Endodermal cell (in vitro differentiated cells): ENCODE measurements around the gene CARD11. TPM values are rescaled to one million over a fixed set of nuclear protein-coding genes. Genes with fewer than 3 reads are reported as not detected.

ENCODE experiments used
- DNase-seq: peaks from one replicate; pipeline ENCODE4 v3.0.0-alpha.2; 2017
- H3K27ac ChIP-seq: 2 replicates; pipeline ENCODE4 v1.5.1; 2013; ENCODE audit warnings: mild to moderate bottlenecking, low read depth, low read length, moderate library complexity
- H3K27me3 ChIP-seq: 2 replicates; pipeline ENCODE4 v1.6.1; 2013; ENCODE audit warnings: mild to moderate bottlenecking, low read length, moderate library complexity; ENCODE audit not compliant: insufficient read depth, control insufficient read depth, poor library complexity, severe bottlenecking
- H3K36me3 ChIP-seq: 2 replicates; pipeline ENCODE4 v1.7.0; 2013; ENCODE audit warnings: mild to moderate bottlenecking, low read length, moderate library complexity; ENCODE audit not compliant: control insufficient read depth, insufficient read depth
- H3K4me1 ChIP-seq: one replicate; pipeline ENCODE4 v1.7.0; 2013; ENCODE audit warnings: low read length; ENCODE audit not compliant: control insufficient read depth, insufficient read depth
- H3K4me3 ChIP-seq: 2 replicates; pipeline ENCODE4 v1.5.1; 2013; ENCODE audit warnings: mild to moderate bottlenecking, low read length, moderate library complexity
- H3K9ac ChIP-seq: 2 replicates; pipeline ENCODE4 v1.6.1; 2013; ENCODE audit warnings: mild to moderate bottlenecking, low read length, moderate library complexity; ENCODE audit not compliant: poor library complexity, severe bottlenecking; ENCODE audit errors: extremely low read depth
- H3K9me3 ChIP-seq: 2 replicates; pipeline ENCODE4 v1.6.1; 2013; ENCODE audit warnings: mild to moderate bottlenecking, low read length, moderate library complexity; ENCODE audit not compliant: control insufficient read depth
- H3K27ac Mint-ChIP-seq: 2 replicates; pipeline ENCODE4 v1.8.0; 2020; ENCODE audit warnings: mixed read lengths
- H3K27me3 Mint-ChIP-seq: 2 replicates; pipeline ENCODE4 v1.8.0; 2021; ENCODE audit warnings: mild to moderate bottlenecking, mixed read lengths; ENCODE audit not compliant: insufficient read depth
- H3K36me3 Mint-ChIP-seq: 2 replicates; pipeline ENCODE4 v1.8.0; 2020; ENCODE audit warnings: low read depth, mixed read lengths
- H3K4me1 Mint-ChIP-seq: 2 replicates; pipeline ENCODE4 v1.8.0; 2020; ENCODE audit warnings: mixed read lengths
- H3K4me3 Mint-ChIP-seq: 2 replicates; pipeline ENCODE4 v1.8.0; 2020; ENCODE audit warnings: mild to moderate bottlenecking, moderate library complexity, mixed read lengths
- H3K9me3 Mint-ChIP-seq: 2 replicates; pipeline ENCODE4 v1.8.0; 2020; ENCODE audit warnings: mild to moderate bottlenecking, mixed read lengths
- CTCF ChIP-seq: fragments of 200-600 bp; sonication (generic); conservative IDR thresholded peaks from 2 replicates; pipeline ENCODE4 v1.5.0; 2021; ENCODE audit warnings: antibody characterized with exemption, mild to moderate bottlenecking
- WGBS, 2 experiments: methylation state at CpG; one replicate each; pipeline versions ENCODE4 v1.1.5 to v1.1.7; 2013; ENCODE audit warnings: missing lambda C conversion rate in 2 of 2, mixed read lengths in 1 of 2; ENCODE audit not compliant: insufficient coverage in 1 of 2, insufficient read length in 1 of 2; 5-methylcytosine and 5-hydroxymethylcytosine counted together
- total RNA-seq, 2 donors: library from RNA; stranded (reverse); fragmentation: NEBNext Ultra II Directional in 1 of 2; extraction: Animal tissue kit (Norgen Biotek cat#: 25700) in 1 of 2; gene quantifications; 2 replicates in 1 of 2; 3 replicates in 1 of 2; pipeline ENCODE4 v1.2.1, GENCODE V29; 2021

Gene CARD11
- total RNA-seq, 2 donors from 2014 or later, result 7.2 to 10.8 TPM

GRCh38 chr7:2923291-2923781 lies 120.3 kb downstream of the CARD11 start:
- Mint-ChIP-seq H3K4me3 (no peak overlapping the region), H3K4me1 (no peaks in the 10 kb centered on the region), H3K36me3 (peaks cover 4% of the 10 kb centered on the region), H3K9me3 (no peaks in the 10 kb centered on the region), H3K27ac (no peak overlapping the region), H3K27me3 (no peaks in the 10 kb centered on the region)
- Histone ChIP-seq H3K4me1 (no peaks in the 10 kb centered on the region), H3K9ac (no peak overlapping the region), H3K27me3 (no peaks in the 10 kb centered on the region), H3K36me3 (no peaks in the 10 kb centered on the region), H3K4me3 (no peak overlapping the region), H3K27ac (no peak overlapping the region), H3K9me3 (peaks cover 3% of the 10 kb centered on the region)
- no peak for TF ChIP-seq CTCF
- 89 to 96% methylated on average over 13 to 17 of the region's 17 CpGs for WGBS, 2 experiments
- DNase-seq, result no peak

- Histone ChIP-seq H3K4me3 (no peak overlapping the region), H3K27ac (no peak overlapping the region), H3K9ac (no peak overlapping the region), H3K27me3 (no peaks in the 10 kb centered on the region), H3K9me3 (peaks cover 3% of the 10 kb centered on the region), H3K4me1 (no peaks in the 10 kb centered on the region), H3K36me3 (no peaks in the 10 kb centered on the region)
- no peak for TF ChIP-seq CTCF
- Mint-ChIP-seq H3K9me3 (no peaks in the 10 kb centered on the region), H3K27me3 (no peaks in the 10 kb centered on the region), H3K4me3 (no peak overlapping the region), H3K36me3 (peaks cover 4% of the 10 kb centered on the region), H3K4me1 (no peaks in the 10 kb centered on the region), H3K27ac (peak overlapping the region; percentile 64)
- WGBS, 2 experiments, result 87 to 91% methylated on average over 6 to 15 of the region's 15 CpGs
- no peak for DNase-seq
These were observed 120.8 kb downstream of the CARD11 start for GRCh38 chr7:2922866-2923265.

GRCh38 chr7:2922348-2922691 lies 121.3 kb downstream of the CARD11 start:
- no peaks in the 10 kb centered on the region for H3K27me3 Mint-ChIP-seq
- WGBS, 2 experiments, result 90 to 91% methylated on average over 17 to 19 of the region's 19 CpGs
- no peaks in the 10 kb centered on the region for H3K4me1 Mint-ChIP-seq
- Histone ChIP-seq H3K27me3 (no peaks in the 10 kb centered on the region), H3K27ac (no peak overlapping the region), H3K36me3 (no peaks in the 10 kb centered on the region), H3K9me3 (peaks cover 3% of the 10 kb centered on the region), H3K4me3 (no peak overlapping the region), H3K9ac (no peak overlapping the region), H3K4me1 (no peaks in the 10 kb centered on the region)
- H3K9me3 Mint-ChIP-seq, result no peaks in the 10 kb centered on the region
- peaks cover 4% of the 10 kb centered on the region for H3K36me3 Mint-ChIP-seq
- DNase-seq, result no peak
- no peak overlapping the region for H3K27ac Mint-ChIP-seq
- H3K4me3 Mint-ChIP-seq, result no peak overlapping the region
- no peak for TF ChIP-seq CTCF
